Karpas-422 (cell line): ENCODE data around the gene PRPSAP2. TPM values are rescaled to one million over a fixed set of nuclear protein-coding genes. Genes with fewer than 3 reads are reported as not detected.

Experiments
- DNase-seq: peaks from one replicate; pipeline ENCODE4 v3.0.0-alpha.2; 2015
- H2AFZ ChIP-seq: fragments of 200-600 bp; sonication (generic); 2 replicates; pipeline ENCODE4 v1.6.1; 2014; ENCODE audit warnings: antibody characterized with exemption, low read length, mixed read lengths
- H3K27ac ChIP-seq: fragments of 200-600 bp; sonication (generic); 2 replicates; pipeline ENCODE4 v1.5.1; 2014; ENCODE audit warnings: mild to moderate bottlenecking, low read length, moderate library complexity
- H3K27me3 ChIP-seq: fragments of 200-600 bp; sonication (generic); 2 replicates; pipeline ENCODE4 v1.6.1; 2014; ENCODE audit warnings: low read length, mixed read lengths
- H3K36me3 ChIP-seq: fragments of 200-600 bp; sonication (generic); 2 replicates; pipeline ENCODE4 v1.6.1; 2014; ENCODE audit warnings: low read length, mixed read lengths; ENCODE audit not compliant: insufficient read depth
- H3K4me1 ChIP-seq: fragments of 200-600 bp; sonication (generic); 2 replicates; pipeline ENCODE4 v1.6.1; 2014; ENCODE audit warnings: mild to moderate bottlenecking, low read length, mixed read lengths
- H3K4me2 ChIP-seq: fragments of 200-600 bp; sonication (generic); 2 replicates; pipeline ENCODE4 v1.6.1; 2014; ENCODE audit warnings: low read length, low read depth, mild to moderate bottlenecking; ENCODE audit not compliant: poor library complexity, severe bottlenecking
- H3K4me3 ChIP-seq: fragments of 200-600 bp; sonication (generic); 2 replicates; pipeline ENCODE4 v1.5.1; 2014; ENCODE audit warnings: mild to moderate bottlenecking, antibody characterized with exemption, low read length, mixed read lengths
- H3K79me2 ChIP-seq: fragments of 200-600 bp; sonication (generic); 2 replicates; pipeline ENCODE4 v1.6.1; 2014; ENCODE audit warnings: mild to moderate bottlenecking, low read length, mixed read lengths
- H3K9ac ChIP-seq: fragments of 200-600 bp; sonication (generic); 2 replicates; pipeline ENCODE4 v1.6.0; 2014; ENCODE audit warnings: low read length
- H3K9me2 ChIP-seq: fragments of 200-600 bp; sonication (generic), shearing (Covaris generic); replicated peaks from 2 replicates; pipeline ENCODE4 v1.6.0; 2014; ENCODE audit warnings: mild to moderate bottlenecking, low read length, moderate library complexity; ENCODE audit not compliant: insufficient read depth
- H3K9me3 ChIP-seq: fragments of 300-700, 200-600 bp; sonication (generic); 2 replicates; pipeline ENCODE4 v1.6.1; 2014; ENCODE audit warnings: low read length, mixed read lengths
- H4K20me1 ChIP-seq: fragments of 200-600 bp; sonication (generic); 2 replicates; pipeline ENCODE4 v1.6.1; 2014; ENCODE audit warnings: mild to moderate bottlenecking, antibody characterized with exemption, low read length, low read depth; ENCODE audit not compliant: insufficient read depth
- total RNA-seq: library from RNA; depleted of rRNA; stranded (reverse); fragments of >200 nt; shearing (Covaris generic); gene quantifications from 2 replicates; pipeline ENCODE4 v1.2.3, GENCODE V29; 2014; ENCODE audit warnings: low replicate concordance

PRPSAP2 gene
- total RNA-seq, 1 experiment from 2014 or later: 114 TPM

- Histone ChIP-seq H3K36me3 (no peaks in the 10 kb centered on the region), H3K9me2 (no peaks in the 10 kb centered on the region), H2AFZ (no peak overlapping the region), H3K9ac (no peak overlapping the region), H3K27ac (no peak overlapping the region), H4K20me1 (no peaks in the 10 kb centered on the region), H3K4me1 (no peaks in the 10 kb centered on the region), H3K27me3 (no peaks in the 10 kb centered on the region), H3K79me2 (no peaks in the 10 kb centered on the region), H3K4me3 (no peak overlapping the region), H3K9me3 (no peaks in the 10 kb centered on the region), H3K4me2 (no peak overlapping the region)
- DNase-seq: no peak
Measured at GRCh38 chr17:18968945-18969887, 111.3 kb downstream of the PRPSAP2 start.

- no peak overlapping the region for H3K4me2 ChIP-seq
- no peaks in the 10 kb centered on the region for H3K9me3 ChIP-seq
- no peak for DNase-seq
- H3K4me3 ChIP-seq: no peak overlapping the region
- H3K9me2 ChIP-seq: no peaks in the 10 kb centered on the region
- no peaks in the 10 kb centered on the region for H4K20me1 ChIP-seq
- H2AFZ ChIP-seq: no peak overlapping the region
- H3K27me3 ChIP-seq: no peaks in the 10 kb centered on the region
- H3K79me2 ChIP-seq: no peaks in the 10 kb centered on the region
- no peak overlapping the region for H3K9ac ChIP-seq
- no peaks in the 10 kb centered on the region for H3K4me1 ChIP-seq
- H3K27ac ChIP-seq: no peak overlapping the region
- H3K36me3 ChIP-seq: no peaks in the 10 kb centered on the region
Measured at GRCh38 chr17:18970582-18971480, 112.9 kb downstream of the PRPSAP2 start.

- Histone ChIP-seq H3K9me2 (no peaks in the 10 kb centered on the region), H3K79me2 (no peaks in the 10 kb centered on the region), H3K9me3 (no peaks in the 10 kb centered on the region), H3K27ac (no peak overlapping the region), H3K36me3 (no peaks in the 10 kb centered on the region), H2AFZ (no peak overlapping the region), H3K4me1 (no peaks in the 10 kb centered on the region), H3K27me3 (no peaks in the 10 kb centered on the region), H3K9ac (no peak overlapping the region), H3K4me3 (no peak overlapping the region), H3K4me2 (no peak overlapping the region), H4K20me1 (no peaks in the 10 kb centered on the region)
- no peak for DNase-seq
Measured at GRCh38 chr17:18971801-18972200, 113.9 kb downstream of the PRPSAP2 start.

- no peak for DNase-seq
Measured at GRCh38 chr17:18974407-18975149, 116.6 kb downstream of the PRPSAP2 start.

GRCh38 chr17:18975597-18975996, 117.7 kb downstream of the PRPSAP2 start:
- Histone ChIP-seq H3K9me2 (no peaks in the 10 kb centered on the region), H4K20me1 (no peaks in the 10 kb centered on the region), H3K79me2 (no peaks in the 10 kb centered on the region), H3K27me3 (no peaks in the 10 kb centered on the region), H3K27ac (no peak overlapping the region), H3K4me3 (no peak overlapping the region), H3K9ac (no peak overlapping the region), H2AFZ (no peak overlapping the region), H3K4me2 (no peak overlapping the region), H3K4me1 (no peaks in the 10 kb centered on the region), H3K9me3 (no peaks in the 10 kb centered on the region), H3K36me3 (no peaks in the 10 kb centered on the region)
- no peak for DNase-seq

More at GRCh38 chr17:18974407-18975149, 116.6 kb downstream of the PRPSAP2 start:
- no peaks in the 10 kb centered on the region for H3K9me2 ChIP-seq
- no peaks in the 10 kb centered on the region for H3K79me2 ChIP-seq
- H3K9me3 ChIP-seq: no peaks in the 10 kb centered on the region
- H3K4me3 ChIP-seq: no peak overlapping the region
- H3K27me3 ChIP-seq: no peaks in the 10 kb centered on the region
- H4K20me1 ChIP-seq: no peaks in the 10 kb centered on the region
- no peaks in the 10 kb centered on the region for H3K36me3 ChIP-seq
- no peaks in the 10 kb centered on the region for H3K4me1 ChIP-seq
- H2AFZ ChIP-seq: no peak overlapping the region
- H3K4me2 ChIP-seq: no peak overlapping the region
- no peak overlapping the region for H3K27ac ChIP-seq
- H3K9ac ChIP-seq: no peak overlapping the region

GRCh38 chr17:18976201-18976600, 118.3 kb downstream of the PRPSAP2 start:
- H3K4me1 ChIP-seq: no peaks in the 10 kb centered on the region
- H3K27ac ChIP-seq: no peak overlapping the region
- H3K4me2 ChIP-seq: no peak overlapping the region
- no peaks in the 10 kb centered on the region for H3K27me3 ChIP-seq
- no peaks in the 10 kb centered on the region for H3K36me3 ChIP-seq
- no peaks in the 10 kb centered on the region for H3K79me2 ChIP-seq
- H4K20me1 ChIP-seq: no peaks in the 10 kb centered on the region
- no peak overlapping the region for H3K9ac ChIP-seq
- no peaks in the 10 kb centered on the region for H3K9me2 ChIP-seq
- no peak for DNase-seq
- no peak overlapping the region for H2AFZ ChIP-seq
- no peak overlapping the region for H3K4me3 ChIP-seq
- no peaks in the 10 kb centered on the region for H3K9me3 ChIP-seq

GRCh38 chr17:18977021-18977420, 119.1 kb downstream of the PRPSAP2 start:
- no peak for DNase-seq

More at GRCh38 chr17:18977021-18977420, 119.1 kb downstream of the PRPSAP2 start:
- Histone ChIP-seq H3K4me3 (no peak overlapping the region), H3K27ac (no peak overlapping the region), H2AFZ (no peak overlapping the region), H3K9me3 (no peaks in the 10 kb centered on the region), H3K4me2 (no peak overlapping the region), H4K20me1 (no peaks in the 10 kb centered on the region), H3K36me3 (no peaks in the 10 kb centered on the region), H3K9ac (no peak overlapping the region), H3K9me2 (no peaks in the 10 kb centered on the region), H3K27me3 (no peaks in the 10 kb centered on the region), H3K4me1 (no peaks in the 10 kb centered on the region), H3K79me2 (no peaks in the 10 kb centered on the region)
